GM23338 (cell line): ENCODE results near the gene VDR. TPM values are rescaled to one million over a fixed set of nuclear protein-coding genes. Genes with fewer than 3 reads are reported as not detected.

Experiments used
- ATAC-seq: fragments of 200-7000 bp; cut with Tn5 transposase; 3 replicates; pipeline ENCODE4 v1.9.1; 2020
- DNase-seq: peaks from one replicate; pipeline ENCODE4 v3.0.0-alpha.2; 2015; ENCODE audit warnings: low spot score
- H2AFZ ChIP-seq: fragments of 200-600 bp; sonication (generic); 2 replicates; pipeline ENCODE4 v1.8.0; 2016; ENCODE audit warnings: antibody characterized with exemption, mild to moderate bottlenecking, moderate library complexity
- H3F3A ChIP-seq: fragments of 200-600 bp; sonication (generic); replicated peaks from 2 replicates; pipeline ENCODE4 v1.8.0; 2017; ENCODE audit warnings: antibody characterized with exemption, mixed run types, low read depth
- H3K27ac ChIP-seq: fragments of 200-600 bp; sonication (generic); 2 replicates; pipeline ENCODE4 v1.6.1; 2016; ENCODE audit warnings: low read depth
- H3K27me3 ChIP-seq: fragments of 200-600 bp; sonication (generic); 2 replicates; pipeline ENCODE4 v1.8.0; 2016; ENCODE audit warnings: mild to moderate bottlenecking, mixed run types, moderate library complexity; ENCODE audit not compliant: insufficient read depth
- H3K36me3 ChIP-seq: fragments of 200-600 bp; sonication (generic); 2 replicates; pipeline ENCODE4 v1.8.0; 2016; ENCODE audit warnings: mild to moderate bottlenecking; ENCODE audit not compliant: insufficient read depth
- H3K4me1 ChIP-seq: fragments of 200-600 bp; sonication (generic); 2 replicates; pipeline ENCODE4 v1.8.0; 2016; ENCODE audit warnings: mild to moderate bottlenecking, moderate library complexity; ENCODE audit not compliant: insufficient read depth
- H3K4me2 ChIP-seq: fragments of 200-600 bp; sonication (generic); 2 replicates; pipeline ENCODE4 v1.7.1; 2017; ENCODE audit warnings: mixed run types
- H3K4me3 ChIP-seq: fragments of 200-600 bp; sonication (generic); 2 replicates; pipeline ENCODE4 v1.6.1; 2016; ENCODE audit warnings: mixed run types
- H3K79me2 ChIP-seq: fragments of 200-600 bp; sonication (generic); replicated peaks from 2 replicates; pipeline ENCODE4 v1.8.0; 2017; ENCODE audit warnings: mild to moderate bottlenecking; ENCODE audit not compliant: insufficient read depth
- H3K9me2 ChIP-seq: fragments of 200-600 bp; sonication (generic); 2 replicates; pipeline ENCODE4 v1.8.0; 2017; ENCODE audit not compliant: insufficient read depth
- H4K20me1 ChIP-seq: fragments of 200-600 bp; sonication (generic); replicated peaks from 2 replicates; pipeline ENCODE4 v1.8.0; 2017; ENCODE audit warnings: mild to moderate bottlenecking; ENCODE audit not compliant: insufficient read depth
- H3K27ac Mint-ChIP-seq: 2 replicates; pipeline ENCODE4 v1.8.0; 2020; ENCODE audit warnings: inconsistent platforms, mild to moderate bottlenecking, moderate library complexity, mixed read lengths
- H3K27me3 Mint-ChIP-seq: 3 replicates; pipeline ENCODE4 v1.8.0; 2022; ENCODE audit warnings: low read depth, mild to moderate bottlenecking, moderate library complexity, mixed read lengths, inconsistent platforms; ENCODE audit not compliant: insufficient read depth, poor library complexity
- H3K36me3 Mint-ChIP-seq: 3 replicates; pipeline ENCODE4 v1.8.0; 2021; ENCODE audit warnings: low read depth, mild to moderate bottlenecking, inconsistent platforms, moderate library complexity, mixed read lengths
- H3K4me1 Mint-ChIP-seq: 3 replicates; pipeline ENCODE4 v1.8.0; 2020; ENCODE audit warnings: mild to moderate bottlenecking, inconsistent platforms, mixed read lengths
- H3K4me3 Mint-ChIP-seq: 3 replicates; pipeline ENCODE4 v1.8.0; 2021; ENCODE audit warnings: moderate library complexity, mild to moderate bottlenecking, inconsistent platforms, mixed read lengths
- H3K9me3 Mint-ChIP-seq: 3 replicates; pipeline ENCODE4 v1.8.0; 2020; ENCODE audit warnings: moderate library complexity, mild to moderate bottlenecking, inconsistent platforms, mixed read lengths
- EZH2 ChIP-seq: fragments of 200-600 bp; sonication (generic); IDR thresholded peaks from one replicate; pipeline ENCODE4 v1.8.0; 2017; ENCODE audit warnings: antibody characterized with exemption, mild to moderate bottlenecking, low read depth; ENCODE audit not compliant: unreplicated experiment
- JUNB ChIP-seq: IDR thresholded peaks from one replicate; pipeline ENCODE4 v1.6.1; 2016; ENCODE audit warnings: antibody characterized with exemption; ENCODE audit not compliant: unreplicated experiment
- NANOG ChIP-seq: IDR thresholded peaks from 2 replicates; pipeline ENCODE4 v1.6.1; 2016; ENCODE audit warnings: antibody characterized with exemption, borderline replicate concordance
- STAT1 ChIP-seq: IDR thresholded peaks from one replicate; pipeline ENCODE4 v1.6.1; 2016; ENCODE audit warnings: antibody characterized with exemption; ENCODE audit not compliant: unreplicated experiment
- ZNF114 ChIP-seq: fragments of 250-450 bp; sonication (Bioruptor Pico); IDR thresholded peaks from 2 replicates; pipeline ENCODE4 v1.5.0; 2020; ENCODE audit warnings: mild to moderate bottlenecking, moderate library complexity
- ZNF462 ChIP-seq: fragments of 250-450 bp; sonication (Bioruptor Pico); IDR thresholded peaks from 2 replicates; pipeline ENCODE4 v1.5.0; 2020; ENCODE audit warnings: mild to moderate bottlenecking, moderate library complexity
- polyA plus RNA-seq: library from polyadenylated mRNA; unstranded; fragments of >200 nt; fragmentation: Nextera tagmentation; extraction: Ambion mirVana; gene quantifications from 2 replicates; pipeline ENCODE4 v1.2.1, GENCODE V29; 2016
- total RNA-seq: library from RNA; depleted of rRNA; stranded (reverse); fragments of >200 nt; shearing (Covaris generic); gene quantifications from 2 replicates; pipeline ENCODE4 v1.2.3, GENCODE V29; 2014
- TF ChIP-seq, protein P1 (sequence below), 2 experiments: fragments of 200-600 bp in 1 of 2; sonication (generic) in 1 of 2; conservative IDR thresholded peaks; 2 replicates each; pipeline versions ENCODE4 v1.5.1 to v1.6.1; 2016 to 2017; ENCODE audit warnings: antibody characterized with exemption in 2 of 2, low read depth in 2 of 2, mild to moderate bottlenecking in 2 of 2, moderate library complexity in 1 of 2

Gene VDR
- total and polyA plus RNA-seq, 2 experiments from 2014 or later, result 0.37 to 1.4 TPM

GRCh38 chr12:47874316-47874715, 30.5 kb downstream of the VDR start (continued):
- no peak for TF ChIP-seq ZNF462 (CRISPR knock-in tag)
- TF ChIP-seq ZNF114 (CRISPR knock-in tag), result no peak
- TF ChIP-seq, protein P1, sequence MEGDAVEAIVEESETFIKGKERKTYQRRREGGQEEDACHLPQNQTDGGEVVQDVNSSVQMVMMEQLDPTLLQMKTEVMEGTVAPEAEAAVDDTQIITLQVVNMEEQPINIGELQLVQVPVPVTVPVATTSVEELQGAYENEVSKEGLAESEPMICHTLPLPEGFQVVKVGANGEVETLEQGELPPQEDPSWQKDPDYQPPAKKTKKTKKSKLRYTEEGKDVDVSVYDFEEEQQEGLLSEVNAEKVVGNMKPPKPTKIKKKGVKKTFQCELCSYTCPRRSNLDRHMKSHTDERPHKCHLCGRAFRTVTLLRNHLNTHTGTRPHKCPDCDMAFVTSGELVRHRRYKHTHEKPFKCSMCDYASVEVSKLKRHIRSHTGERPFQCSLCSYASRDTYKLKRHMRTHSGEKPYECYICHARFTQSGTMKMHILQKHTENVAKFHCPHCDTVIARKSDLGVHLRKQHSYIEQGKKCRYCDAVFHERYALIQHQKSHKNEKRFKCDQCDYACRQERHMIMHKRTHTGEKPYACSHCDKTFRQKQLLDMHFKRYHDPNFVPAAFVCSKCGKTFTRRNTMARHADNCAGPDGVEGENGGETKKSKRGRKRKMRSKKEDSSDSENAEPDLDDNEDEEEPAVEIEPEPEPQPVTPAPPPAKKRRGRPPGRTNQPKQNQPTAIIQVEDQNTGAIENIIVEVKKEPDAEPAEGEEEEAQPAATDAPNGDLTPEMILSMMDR (conservative IDR thresholded peaks at IDR 0.05; ENCODE audit: low read depth in 2 of 2), result no peak
- no peak for TF ChIP-seq EZH2
- TF ChIP-seq STAT1, result no peak

DNA sequence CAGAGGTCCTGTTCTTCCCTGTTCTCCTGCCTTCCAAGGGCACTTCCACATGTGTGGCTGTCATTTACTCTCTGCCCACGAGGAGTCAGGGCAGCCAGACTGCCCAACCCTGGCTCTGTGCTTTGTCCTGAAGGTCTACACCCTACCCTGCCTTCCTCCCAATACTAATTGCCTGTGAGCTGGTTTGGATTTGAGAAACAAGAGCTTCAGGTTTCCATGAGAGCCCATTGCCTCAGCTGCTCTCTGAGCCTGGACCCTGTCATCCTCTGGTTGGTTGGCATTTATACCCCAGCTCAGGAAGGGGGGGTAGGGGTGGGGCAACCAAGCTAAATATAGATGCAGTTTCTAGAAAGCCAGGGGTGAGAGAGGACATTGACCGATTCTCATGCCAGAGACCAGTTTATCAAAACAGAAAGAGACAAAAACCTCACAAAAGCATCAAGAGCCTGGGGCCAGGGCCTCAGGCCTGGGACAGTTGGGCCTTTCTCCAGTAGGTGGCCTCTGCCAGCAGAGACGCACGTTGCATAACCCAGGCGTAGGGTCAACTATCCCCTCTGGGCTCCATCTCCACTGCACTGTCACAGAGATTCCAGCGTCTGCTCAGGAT, 34.5 kb downstream of the VDR start:
- H2AFZ ChIP-seq, result no peak overlapping the region
- TF ChIP-seq, protein P1 (conservative IDR thresholded peaks at IDR 0.05; ENCODE audit: low read depth in 2 of 2), result peak; percentile 54 to 72
- TF ChIP-seq NANOG (no peak), JUNB (no peak)

More for the DNA sequence above, 34.5 kb downstream of the VDR start:
- Histone ChIP-seq H3K9me2 (no peaks in the 10 kb centered on the region), H3K27ac (no peak overlapping the region), H3K36me3 (no peaks in the 10 kb centered on the region), H4K20me1 (no peaks in the 10 kb centered on the region; the same call in 1 of the 2 replicates), H3K79me2 (no peaks in the 10 kb centered on the region), H3K4me2 (no peak overlapping the region), H3K4me3 (no peak overlapping the region), H3F3A (no peaks in the 10 kb centered on the region), H3K27me3 (no peaks in the 10 kb centered on the region), H3K4me1 (peaks cover 7% of the 10 kb centered on the region)
- ATAC-seq (peak; percentile 99), DNase-seq (peak; percentile 75)
- H3K36me3 Mint-ChIP-seq, result no peaks in the 10 kb centered on the region; the same call in 2 of the 3 replicates
- H3K9me3 Mint-ChIP-seq, result no peaks in the 10 kb centered on the region; the same call in 2 of the 3 replicates
- H3K27ac Mint-ChIP-seq, result no peak overlapping the region
- H3K4me3 Mint-ChIP-seq, result no peak overlapping the region
- peaks cover 12% of the 10 kb centered on the region for H3K4me1 Mint-ChIP-seq
- H3K27me3 Mint-ChIP-seq, result peaks cover 4% of the 10 kb centered on the region
